A549 (cell line): ENCODE results near the gene F2RL2. TPM values are rescaled to one million over a fixed set of nuclear protein-coding genes. Genes with fewer than 3 reads are reported as not detected.

Experiments used
- ATAC-seq, 2 experiments: fragments of 200-7000 bp in 1 of 2; fragments of >200 bp in 1 of 2; cut with Nextera tagmentation in 1 of 2; cut with Tn5 transposase in 1 of 2; 3 replicates each; pipeline versions ENCODE4 v1.8.0 to v1.9.1; 2018 to 2020; ENCODE audit warnings: mild to moderate bottlenecking in 1 of 2, moderate library complexity in 1 of 2
- CTCF ChIA-PET: fragments of 300-600 bp; sonication (Branson Sonifier 250); formaldehyde crosslinking; extraction: SDS; loops from one replicate; lab custom pipeline; 2021; ENCODE audit warnings: antibody characterized with exemption, inconsistent platforms; lab: Yijun Ruan, JAX
- POLR2A ChIA-PET: fragments of 350-600 bp; formaldehyde crosslinking; extraction: SDS; loops from one replicate; lab custom pipeline; 2021; ENCODE audit warnings: antibody characterized with exemption, inconsistent platforms; lab: Yijun Ruan, JAX
- DNase-seq, 2 experiments: peaks; one replicate each; pipeline versions ENCODE4 v3.0.0 to v3.0.0-alpha.2; 2011 to 2016; ENCODE audit warnings: low read depth in 1 of 2, low spot score in 1 of 2
- FAIRE-seq: peaks from 2 replicates; lab custom pipeline; 2011; peaks lifted over from hg19 to GRCh38; lab: Jason Lieb, UNC
- H3K27ac ChIP-seq, 2 experiments: fragments of >200 bp; sonication (Bioruptor Twin); formaldehyde crosslinking; 3 replicates each; pipeline ENCODE4 v1.5.1; 2016 to 2017
- H3K4me1 ChIP-seq: fragments of >200 bp; sonication (Bioruptor Twin); formaldehyde crosslinking; 3 replicates; pipeline ENCODE4 v1.6.1; 2016
- H3K4me2 ChIP-seq: fragments of >200 bp; sonication (Bioruptor Twin); formaldehyde crosslinking; 3 replicates; pipeline ENCODE4 v1.6.1; 2016
- H3K4me3 ChIP-seq: fragments of >200 bp; sonication (Bioruptor Twin); formaldehyde crosslinking; 3 replicates; pipeline ENCODE4 v1.5.1; 2016
- H3K9me3 ChIP-seq: fragments of >200 bp; sonication (Bioruptor Twin); formaldehyde crosslinking; 3 replicates; pipeline ENCODE4 v1.6.1; 2016
- BHLHE40 ChIP-seq: IDR thresholded peaks from 2 replicates; pipeline ENCODE4 v1.6.1; 2012; ENCODE audit warnings: low read depth, low read length, inconsistent platforms
- CBX2 ChIP-seq: fragments of 200-600 bp; sonication (generic); IDR thresholded peaks from 2 replicates; pipeline ENCODE4 v1.6.1; 2016; ENCODE audit warnings: low read depth, mild to moderate bottlenecking, borderline replicate concordance
- CHD2 ChIP-seq: fragments of 150-350 bp; IDR thresholded peaks from 2 replicates; pipeline ENCODE4 v1.6.1; 2014; ENCODE audit warnings: low read length; ENCODE audit not compliant: partially characterized antibody
- EHF ChIP-seq: fragments of 250-450 bp; sonication (Bioruptor Pico); IDR thresholded peaks from 2 replicates; pipeline ENCODE4 v1.5.0; 2020; ENCODE audit warnings: mild to moderate bottlenecking
- EHMT2 ChIP-seq: fragments of 200-600 bp; sonication (generic); IDR thresholded peaks from 2 replicates; pipeline ENCODE4 v1.6.1; 2016; ENCODE audit warnings: antibody characterized with exemption, low read depth, mild to moderate bottlenecking, moderate library complexity
- EP300 ChIP-seq, 2 experiments: fragments of >200 bp; sonication (Bioruptor Twin); formaldehyde crosslinking; IDR thresholded peaks; 2 replicates in 1 of 2; 3 replicates in 1 of 2; pipeline ENCODE4 v1.6.1; 2016 to 2017
- ESRRA ChIP-seq: fragments of 150-350 bp; IDR thresholded peaks from 2 replicates; pipeline ENCODE4 v1.6.1; 2014; ENCODE audit warnings: mild to moderate bottlenecking, low read length, borderline replicate concordance
- FOSL2 ChIP-seq, 2 experiments: fragments of 450-650 bp in 1 of 2; fragments of >200 bp in 1 of 2; sonication (Bioruptor Twin) in 1 of 2; formaldehyde crosslinking; IDR thresholded peaks; 2 replicates each; pipeline versions ENCODE4 v1.5.0 to v1.6.1; 2016 to 2020; ENCODE audit warnings: mild to moderate bottlenecking in 1 of 2, moderate library complexity in 1 of 2
- FOXS1 ChIP-seq: fragments of 250-450 bp; sonication (Bioruptor Pico); IDR thresholded peaks from 2 replicates; pipeline ENCODE4 v1.5.0; 2020; ENCODE audit warnings: mild to moderate bottlenecking, moderate library complexity
- HDAC2 ChIP-seq: fragments of 200-600 bp; sonication (generic); IDR thresholded peaks from 2 replicates; pipeline ENCODE4 v1.6.1; 2016
- HEYL ChIP-seq: fragments of 250-450 bp; sonication (Bioruptor Pico); IDR thresholded peaks from 2 replicates; pipeline ENCODE4 v1.8.0; 2021; ENCODE audit warnings: mild to moderate bottlenecking, moderate library complexity
- HOXA7 ChIP-seq: fragments of 250-450 bp; sonication (Bioruptor Pico); IDR thresholded peaks from 2 replicates; pipeline ENCODE4 v1.5.0; 2020; ENCODE audit warnings: mild to moderate bottlenecking, moderate library complexity
- HOXB5 ChIP-seq: fragments of 250-450 bp; sonication (Bioruptor Pico); IDR thresholded peaks from 2 replicates; pipeline ENCODE4 v1.5.0; 2020; ENCODE audit warnings: mild to moderate bottlenecking, moderate library complexity
- JUNB ChIP-seq: fragments of >200 bp; sonication (Bioruptor Twin); formaldehyde crosslinking; IDR thresholded peaks from 2 replicates; pipeline ENCODE4 v1.6.1; 2016
- KDM5A ChIP-seq: fragments of 200-600 bp; sonication (generic); IDR thresholded peaks from 2 replicates; pipeline ENCODE4 v1.6.1; 2016; ENCODE audit warnings: antibody characterized with exemption, mild to moderate bottlenecking
- MAFK ChIP-seq: fragments of 450-650 bp; IDR thresholded peaks from 2 replicates; pipeline ENCODE4 v1.6.1; 2014; ENCODE audit not compliant: partially characterized antibody
- MYC ChIP-seq: IDR thresholded peaks from 2 replicates; pipeline ENCODE4 v1.6.1; 2012; ENCODE audit warnings: mild to moderate bottlenecking, inconsistent platforms, low read length, improper control_type of control experiment, borderline replicate concordance
- NFE2L2 ChIP-seq: fragments of 150-350 bp; conservative IDR thresholded peaks from 2 replicates; pipeline ENCODE4 v1.6.1; 2014; ENCODE audit warnings: low read length
- POLR2A ChIP-seq: IDR thresholded peaks from 2 replicates; pipeline ENCODE4 v1.6.1; 2012; ENCODE audit warnings: mild to moderate bottlenecking, low read length
- RARB ChIP-seq: fragments of 250-450 bp; sonication (Bioruptor Pico); IDR thresholded peaks from 2 replicates; pipeline ENCODE4 v1.8.0; 2021; ENCODE audit warnings: mild to moderate bottlenecking, moderate library complexity
- RCOR1 ChIP-seq: fragments of 150-350 bp; IDR thresholded peaks from 2 replicates; pipeline ENCODE4 v1.6.1; 2014; ENCODE audit warnings: antibody characterized with exemption, low read length, low read depth
- RFX5 ChIP-seq: fragments of 450-650 bp; IDR thresholded peaks from 2 replicates; pipeline ENCODE4 v1.7.1; 2014; ENCODE audit warnings: antibody characterized with exemption, mild to moderate bottlenecking, moderate library complexity
- SMC3 ChIP-seq: fragments of >200 bp; sonication (Bioruptor Twin); formaldehyde crosslinking; IDR thresholded peaks from 3 replicates; pipeline ENCODE4 v1.6.1; 2018; ENCODE audit warnings: inconsistent platforms
- ZNF302 ChIP-seq: fragments of 250-450 bp; sonication (Bioruptor Pico); IDR thresholded peaks from 2 replicates; pipeline ENCODE4 v1.9.0; 2021; ENCODE audit warnings: inconsistent platforms, mild to moderate bottlenecking, moderate library complexity
- ZSCAN20 ChIP-seq: fragments of 250-450 bp; sonication (Bioruptor Pico); IDR thresholded peaks from 2 replicates; pipeline ENCODE4 v1.8.0; 2022; ENCODE audit warnings: mild to moderate bottlenecking, moderate library complexity
- WGBS: methylation state at CpG from one replicate; pipeline ENCODE4 v1.1.6; 2017; ENCODE audit errors: missing lambda C conversion rate; 5-methylcytosine and 5-hydroxymethylcytosine counted together
- polyA plus RNA-seq, 4 experiments: library from polyadenylated mRNA; depleted of rRNA in 3 of 4; stranded (reverse); fragments of >200 nt; fragmentation: RNase III in 1 of 4; extraction: RNeasy Plus Mini Kit Qiagen cat#74134 plus additional on column Dnase treatment in 1 of 4; gene quantifications; 2 replicates in 3 of 4; 3 replicates in 1 of 4; pipeline ENCODE4 v1.2.3, GENCODE V29; 2011 to 2017
- TF ChIP-seq, protein P1 (sequence below): IDR thresholded peaks from 2 replicates; pipeline ENCODE4 v1.6.1; 2012
- TF ChIP-seq, protein P2 (sequence below): fragments of 450-650 bp; IDR thresholded peaks from 2 replicates; pipeline ENCODE4 v1.6.1; 2014; ENCODE audit warnings: antibody characterized with exemption
- TF ChIP-seq, protein P3 (sequence below): fragments of 250-450 bp; sonication (Bioruptor Pico); IDR thresholded peaks from 2 replicates; pipeline ENCODE4 v1.5.0; 2021; ENCODE audit warnings: mild to moderate bottlenecking, moderate library complexity, borderline replicate concordance
- TF ChIP-seq, protein P4 (sequence below): fragments of >200 bp; sonication (Bioruptor Twin); formaldehyde crosslinking; IDR thresholded peaks from 3 replicates; pipeline ENCODE4 v1.6.1; 2016
- TF ChIP-seq, protein P5 (sequence below): fragments of 200-600 bp; sonication (generic); IDR thresholded peaks from 2 replicates; pipeline ENCODE4 v1.6.1; 2016; ENCODE audit warnings: antibody characterized with exemption, mild to moderate bottlenecking, moderate library complexity
- TF ChIP-seq, protein P6 (sequence below): fragments of 250-450 bp; sonication (Bioruptor Pico); IDR thresholded peaks from 2 replicates; pipeline ENCODE4 v1.5.0; 2020; ENCODE audit warnings: low read depth, mild to moderate bottlenecking, moderate library complexity

The F2RL2 gene
- polyA plus RNA-seq, 2 of the 4 experiments (the other 2 are of a cell fraction) = 6.3 to 44.7 TPM

DNA sequence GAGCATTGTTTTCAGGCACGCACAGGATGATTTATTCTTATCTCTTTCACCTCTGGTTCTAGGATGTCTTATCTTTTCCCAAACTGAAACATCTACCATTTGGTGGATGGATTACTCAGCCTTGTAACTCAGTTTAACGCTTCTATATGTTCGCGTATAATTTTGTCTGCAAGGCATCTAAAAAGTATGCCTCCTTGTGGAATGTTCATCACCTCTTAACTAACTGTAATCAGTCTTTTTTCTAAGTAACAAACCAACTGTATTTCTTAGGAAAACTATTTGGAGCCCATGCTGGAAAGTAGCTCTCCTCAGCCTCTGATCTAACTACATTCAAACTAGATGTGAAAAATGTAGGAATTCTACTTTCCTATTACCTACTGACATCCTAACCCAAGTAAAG lies 11.5 kb upstream of the F2RL2 start:
- no peak for DNase-seq

DNA sequence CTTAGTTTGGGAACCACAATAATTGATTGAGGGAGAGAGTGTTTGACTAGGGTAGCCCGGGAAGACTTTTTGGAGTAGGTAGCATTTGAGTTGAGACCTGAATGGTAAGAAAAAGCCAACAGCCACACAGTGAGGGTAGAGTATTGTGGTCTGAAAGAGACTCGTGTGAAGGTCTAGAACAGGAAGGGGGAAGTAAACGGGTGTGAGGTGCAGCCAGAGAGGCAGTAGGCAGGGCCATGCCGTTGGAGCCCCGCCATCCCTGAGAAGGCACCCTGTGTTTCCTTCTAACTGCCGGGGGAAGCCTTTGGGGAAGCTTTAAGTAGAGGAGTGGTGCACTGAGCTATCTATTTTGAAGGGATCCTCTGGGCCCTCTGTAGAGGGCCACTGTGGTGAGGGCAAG lies 3.5 kb upstream of the F2RL2 start:
- FAIRE-seq (no peak), DNase-seq (no peak), ATAC-seq (no peak)
- Histone ChIP-seq H3K4me2 (no peak overlapping the region), H3K4me3 (no peak overlapping the region), H3K9me3 (no peaks in the 10 kb centered on the region), H3K27ac (0 out of 6 replicates have a peak overlapping the region, but pooled peaks of 1 of the 2 experiments have one; percentile 8), H3K4me1 (peaks cover 14% of the 10 kb centered on the region; the same call in 2 of the 3 replicates)
- ChIA-PET POLR2A (no interaction called here), CTCF (interaction anchor here (0.7 to 1.1 kb wide), 3 partner anchors 8 to 25 kb away, joined by 3 read pairs; no protein-coding TSS in a partner anchor)
- WGBS = 87% methylated on average over 6 of the region's 6 CpGs
- no peak for TF ChIP-seq ZSCAN20
- TF ChIP-seq, protein P1, sequence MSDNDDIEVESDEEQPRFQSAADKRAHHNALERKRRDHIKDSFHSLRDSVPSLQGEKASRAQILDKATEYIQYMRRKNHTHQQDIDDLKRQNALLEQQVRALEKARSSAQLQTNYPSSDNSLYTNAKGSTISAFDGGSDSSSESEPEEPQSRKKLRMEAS = no peak
- TF ChIP-seq HEYL (CRISPR knock-in tag) = no peak
- no peak for TF ChIP-seq EHMT2
- TF ChIP-seq HOXA7 (CRISPR knock-in tag) = no peak
- no peak for TF ChIP-seq FOSL2 (IDR thresholded peaks at IDR 0.05)
- no peak for TF ChIP-seq FOSL2 (CRISPR knock-in tag; IDR thresholded peaks at IDR 0.05)
- TF ChIP-seq HDAC2 = no peak
- TF ChIP-seq MAFK = no peak
- TF ChIP-seq, protein P2, sequence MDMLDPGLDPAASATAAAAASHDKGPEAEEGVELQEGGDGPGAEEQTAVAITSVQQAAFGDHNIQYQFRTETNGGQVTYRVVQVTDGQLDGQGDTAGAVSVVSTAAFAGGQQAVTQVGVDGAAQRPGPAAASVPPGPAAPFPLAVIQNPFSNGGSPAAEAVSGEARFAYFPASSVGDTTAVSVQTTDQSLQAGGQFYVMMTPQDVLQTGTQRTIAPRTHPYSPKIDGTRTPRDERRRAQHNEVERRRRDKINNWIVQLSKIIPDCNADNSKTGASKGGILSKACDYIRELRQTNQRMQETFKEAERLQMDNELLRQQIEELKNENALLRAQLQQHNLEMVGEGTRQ = no peak
- TF ChIP-seq RFX5 = no peak
- TF ChIP-seq, protein P3, sequence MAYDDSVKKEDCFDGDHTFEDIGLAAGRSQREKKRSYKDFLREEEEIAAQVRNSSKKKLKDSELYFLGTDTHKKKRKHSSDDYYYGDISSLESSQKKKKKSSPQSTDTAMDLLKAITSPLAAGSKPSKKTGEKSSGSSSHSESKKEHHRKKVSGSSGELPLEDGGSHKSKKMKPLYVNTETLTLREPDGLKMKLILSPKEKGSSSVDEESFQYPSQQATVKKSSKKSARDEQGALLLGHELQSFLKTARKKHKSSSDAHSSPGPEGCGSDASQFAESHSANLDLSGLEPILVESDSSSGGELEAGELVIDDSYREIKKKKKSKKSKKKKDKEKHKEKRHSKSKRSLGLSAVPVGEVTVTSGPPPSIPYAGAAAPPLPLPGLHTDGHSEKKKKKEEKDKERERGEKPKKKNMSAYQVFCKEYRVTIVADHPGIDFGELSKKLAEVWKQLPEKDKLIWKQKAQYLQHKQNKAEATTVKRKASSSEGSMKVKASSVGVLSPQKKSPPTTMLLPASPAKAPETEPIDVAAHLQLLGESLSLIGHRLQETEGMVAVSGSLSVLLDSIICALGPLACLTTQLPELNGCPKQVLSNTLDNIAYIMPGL = no peak
- no peak for TF ChIP-seq RCOR1
- no peak for TF ChIP-seq EP300 (IDR thresholded peaks at IDR 0.05)
- no peak for TF ChIP-seq BHLHE40
- no peak for TF ChIP-seq HOXB5
- TF ChIP-seq CBX2 = no peak
- TF ChIP-seq, protein P4, sequence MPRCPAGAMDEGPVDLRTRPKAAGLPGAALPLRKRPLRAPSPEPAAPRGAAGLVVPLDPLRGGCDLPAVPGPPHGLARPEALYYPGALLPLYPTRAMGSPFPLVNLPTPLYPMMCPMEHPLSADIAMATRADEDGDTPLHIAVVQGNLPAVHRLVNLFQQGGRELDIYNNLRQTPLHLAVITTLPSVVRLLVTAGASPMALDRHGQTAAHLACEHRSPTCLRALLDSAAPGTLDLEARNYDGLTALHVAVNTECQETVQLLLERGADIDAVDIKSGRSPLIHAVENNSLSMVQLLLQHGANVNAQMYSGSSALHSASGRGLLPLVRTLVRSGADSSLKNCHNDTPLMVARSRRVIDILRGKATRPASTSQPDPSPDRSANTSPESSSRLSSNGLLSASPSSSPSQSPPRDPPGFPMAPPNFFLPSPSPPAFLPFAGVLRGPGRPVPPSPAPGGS = no peak

More for the DNA sequence above, 11.5 kb upstream of the F2RL2 start:
- 45% methylated on average over 4 of the region's 4 CpGs for WGBS
- no peak for FAIRE-seq
- CTCF ChIA-PET = interaction anchor here (0.7 to 3.0 kb wide), 6 partner anchors 8 to 114 kb away, joined by 3 to 13 read pairs (median 3); no protein-coding TSS in a partner anchor
- TF ChIP-seq CBX2 (no peak), RCOR1 (no peak), HDAC2 (no peak), FOXS1 (no peak), EHMT2 (no peak), ZNF302 (CRISPR knock-in tag) (no peak), POLR2A (no peak), EHF (CRISPR knock-in tag) (no peak), KDM5A (no peak), CHD2 (no peak), RFX5 (no peak), ESRRA (no peak), JUNB (no peak), NFE2L2 (no peak), RARB (CRISPR knock-in tag) (no peak), MYC (no peak), SMC3 (no peak)
- TF ChIP-seq, protein P5, sequence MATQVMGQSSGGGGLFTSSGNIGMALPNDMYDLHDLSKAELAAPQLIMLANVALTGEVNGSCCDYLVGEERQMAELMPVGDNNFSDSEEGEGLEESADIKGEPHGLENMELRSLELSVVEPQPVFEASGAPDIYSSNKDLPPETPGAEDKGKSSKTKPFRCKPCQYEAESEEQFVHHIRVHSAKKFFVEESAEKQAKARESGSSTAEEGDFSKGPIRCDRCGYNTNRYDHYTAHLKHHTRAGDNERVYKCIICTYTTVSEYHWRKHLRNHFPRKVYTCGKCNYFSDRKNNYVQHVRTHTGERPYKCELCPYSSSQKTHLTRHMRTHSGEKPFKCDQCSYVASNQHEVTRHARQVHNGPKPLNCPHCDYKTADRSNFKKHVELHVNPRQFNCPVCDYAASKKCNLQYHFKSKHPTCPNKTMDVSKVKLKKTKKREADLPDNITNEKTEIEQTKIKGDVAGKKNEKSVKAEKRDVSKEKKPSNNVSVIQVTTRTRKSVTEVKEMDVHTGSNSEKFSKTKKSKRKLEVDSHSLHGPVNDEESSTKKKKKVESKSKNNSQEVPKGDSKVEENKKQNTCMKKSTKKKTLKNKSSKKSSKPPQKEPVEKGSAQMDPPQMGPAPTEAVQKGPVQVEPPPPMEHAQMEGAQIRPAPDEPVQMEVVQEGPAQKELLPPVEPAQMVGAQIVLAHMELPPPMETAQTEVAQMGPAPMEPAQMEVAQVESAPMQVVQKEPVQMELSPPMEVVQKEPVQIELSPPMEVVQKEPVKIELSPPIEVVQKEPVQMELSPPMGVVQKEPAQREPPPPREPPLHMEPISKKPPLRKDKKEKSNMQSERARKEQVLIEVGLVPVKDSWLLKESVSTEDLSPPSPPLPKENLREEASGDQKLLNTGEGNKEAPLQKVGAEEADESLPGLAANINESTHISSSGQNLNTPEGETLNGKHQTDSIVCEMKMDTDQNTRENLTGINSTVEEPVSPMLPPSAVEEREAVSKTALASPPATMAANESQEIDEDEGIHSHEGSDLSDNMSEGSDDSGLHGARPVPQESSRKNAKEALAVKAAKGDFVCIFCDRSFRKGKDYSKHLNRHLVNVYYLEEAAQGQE = no peak
- TF ChIP-seq, protein P1 = no peak
- TF ChIP-seq, protein P6, sequence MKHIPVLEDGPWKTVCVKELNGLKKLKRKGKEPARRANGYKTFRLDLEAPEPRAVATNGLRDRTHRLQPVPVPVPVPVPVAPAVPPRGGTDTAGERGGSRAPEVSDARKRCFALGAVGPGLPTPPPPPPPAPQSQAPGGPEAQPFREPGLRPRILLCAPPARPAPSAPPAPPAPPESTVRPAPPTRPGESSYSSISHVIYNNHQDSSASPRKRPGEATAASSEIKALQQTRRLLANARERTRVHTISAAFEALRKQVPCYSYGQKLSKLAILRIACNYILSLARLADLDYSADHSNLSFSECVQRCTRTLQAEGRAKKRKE = no peak
- TF ChIP-seq, all 56 proteins: peak for 0
- Histone ChIP-seq H3K4me2 (no peak overlapping the region), H3K9me3 (no peaks in the 10 kb centered on the region), H3K4me3 (no peak overlapping the region), H3K27ac (no peak overlapping the region), H3K4me1 (no peaks in the 10 kb centered on the region)
- POLR2A ChIA-PET = no interaction called here
- no peak for ATAC-seq
